GM03348 (cell line): ENCODE data around the gene SEMA4B.

Source experiments
- DNase-seq: peaks from one replicate; pipeline ENCODE4 v3.0.0; 2012; ENCODE audit warnings: low spot score

The SEMA4B gene

DNA sequence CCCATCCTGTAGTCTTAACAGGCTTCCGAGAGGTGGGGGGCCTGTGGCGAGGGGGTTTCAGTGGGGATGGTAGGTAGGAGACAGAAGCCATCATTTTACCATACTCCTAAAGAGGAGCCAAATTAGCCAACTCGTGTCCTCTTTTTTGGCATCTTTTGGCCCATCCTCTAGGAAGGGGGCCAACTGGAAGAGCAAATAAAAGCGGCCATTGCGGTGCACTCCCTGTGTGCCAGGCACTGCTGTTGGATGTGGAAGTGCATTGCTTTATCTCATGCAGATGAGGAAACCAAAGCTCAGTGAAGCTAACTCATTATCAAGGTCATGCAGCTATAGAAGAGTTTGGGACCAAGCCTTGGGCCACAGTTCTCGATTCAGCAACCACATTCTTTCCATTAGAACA, 6.1 kb downstream of the SEMA4B start:
- DNase-seq = no peak

DNA sequence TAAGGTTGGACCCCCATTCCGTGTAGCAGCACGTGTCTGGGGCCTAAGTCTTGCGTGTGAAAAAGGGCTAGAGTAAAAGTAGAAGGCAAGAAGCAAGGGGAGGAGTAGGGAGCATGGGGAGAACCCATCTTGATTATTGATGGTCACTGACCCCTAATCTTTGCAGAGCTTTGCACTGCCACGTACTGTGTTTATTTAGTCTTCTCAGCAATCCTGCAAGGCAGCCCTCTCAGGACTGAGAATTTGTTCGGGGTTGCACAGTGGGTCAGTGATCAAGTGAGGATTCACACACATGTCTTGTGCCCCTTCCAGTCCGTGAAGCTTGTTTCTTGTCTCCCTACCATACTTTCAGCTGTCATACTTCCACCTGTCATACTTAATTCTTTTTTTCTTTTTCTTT, 7.2 kb downstream of the SEMA4B start:
- no peak for DNase-seq

DNA sequence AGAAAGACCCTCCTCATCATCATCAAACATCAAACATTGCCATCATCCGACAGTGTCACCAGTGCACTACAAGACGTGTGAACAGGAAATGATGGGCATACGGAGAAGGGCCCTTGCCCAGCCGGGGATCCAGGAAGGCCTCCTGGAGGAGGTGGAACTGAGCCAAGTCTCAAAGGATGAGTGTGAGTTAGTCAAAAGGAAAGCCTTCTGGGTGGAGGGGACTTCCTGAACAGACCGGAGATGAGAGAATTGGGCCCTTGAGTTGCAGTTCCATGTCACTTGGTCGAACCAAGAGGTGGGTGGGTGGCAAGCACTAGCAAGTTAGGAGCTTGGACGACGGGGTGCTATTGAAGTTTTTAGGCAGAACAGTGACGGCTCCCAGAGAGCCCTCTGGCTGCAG, 8.5 kb downstream of the SEMA4B start:
- DNase-seq = no peak

DNA sequence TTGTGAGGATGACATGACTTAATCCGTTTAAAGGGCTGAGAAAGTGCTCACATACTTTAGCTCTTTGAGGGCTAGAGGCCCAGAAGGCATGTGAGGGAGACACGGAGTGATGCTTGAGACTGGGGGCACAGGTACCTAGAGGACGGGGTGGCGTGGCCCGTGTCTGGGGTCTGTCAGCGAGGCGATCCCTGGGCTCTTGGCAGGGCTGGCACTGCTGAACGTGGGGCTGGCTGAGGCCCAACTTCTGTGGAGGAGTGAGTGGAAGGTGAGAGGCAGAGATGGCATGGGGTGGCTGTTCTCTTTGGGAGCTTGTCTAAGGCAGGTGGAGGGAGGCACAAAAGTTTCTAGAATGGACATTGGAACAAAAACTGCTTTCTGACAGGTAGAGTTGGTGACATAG, 9.5 kb downstream of the SEMA4B start:
- no peak for DNase-seq

DNA sequence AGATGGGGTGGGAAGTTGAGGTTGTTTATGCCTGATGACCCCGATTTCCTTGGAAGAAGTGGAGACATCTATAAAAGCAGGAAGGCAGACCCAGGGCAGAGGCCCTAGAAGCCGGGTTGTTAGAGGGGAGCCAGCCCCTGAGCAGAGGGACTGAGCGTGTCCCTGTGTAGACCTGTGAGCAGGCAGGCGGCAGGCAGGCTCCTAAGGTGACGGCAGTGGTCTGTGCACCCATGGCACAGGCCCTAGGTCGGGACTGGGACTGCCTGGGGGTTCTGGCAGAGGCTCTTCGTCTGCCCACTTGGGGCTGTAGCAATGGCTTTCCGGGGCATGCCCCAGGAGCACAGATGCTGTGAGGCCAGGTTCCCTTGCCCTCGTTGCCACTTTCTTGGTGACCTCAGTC, 9.9 kb downstream of the SEMA4B start:
- no peak for DNase-seq

DNA sequence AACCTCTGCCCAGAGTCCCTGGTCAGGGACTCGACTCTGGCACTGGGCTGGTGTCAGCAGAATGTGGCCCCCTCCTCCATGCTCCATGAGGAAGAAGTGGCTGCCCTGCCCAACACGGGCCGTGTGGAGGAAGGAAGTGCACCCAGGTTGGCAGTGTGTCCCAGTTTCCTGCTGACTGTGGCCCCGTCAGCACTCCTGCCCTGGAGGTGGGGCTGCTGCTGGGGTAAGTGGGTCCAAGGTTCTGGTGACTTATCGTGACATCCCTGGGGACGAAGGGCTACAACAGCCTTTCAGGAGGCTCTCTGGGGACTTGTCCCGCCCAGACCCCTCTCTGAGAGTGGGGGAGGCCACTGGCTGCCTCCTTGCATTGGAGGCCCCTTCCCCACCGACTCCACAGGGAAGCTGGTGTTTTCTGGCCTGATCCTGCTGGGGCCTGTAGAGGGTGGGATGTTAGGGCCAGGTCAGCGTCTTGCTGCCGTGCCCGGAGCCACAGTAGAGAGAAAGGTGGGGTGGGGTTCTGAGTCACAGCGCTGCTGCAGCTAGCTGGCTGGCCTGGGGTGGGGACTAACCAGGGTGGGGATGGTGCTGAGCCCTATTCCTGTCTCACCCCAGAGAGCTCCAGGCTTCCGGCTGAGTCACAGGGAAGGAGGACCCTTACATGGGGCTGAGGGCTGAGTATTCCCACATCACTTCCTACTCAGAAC, 10.5 kb downstream of the SEMA4B start:
- no peak for DNase-seq

DNA sequence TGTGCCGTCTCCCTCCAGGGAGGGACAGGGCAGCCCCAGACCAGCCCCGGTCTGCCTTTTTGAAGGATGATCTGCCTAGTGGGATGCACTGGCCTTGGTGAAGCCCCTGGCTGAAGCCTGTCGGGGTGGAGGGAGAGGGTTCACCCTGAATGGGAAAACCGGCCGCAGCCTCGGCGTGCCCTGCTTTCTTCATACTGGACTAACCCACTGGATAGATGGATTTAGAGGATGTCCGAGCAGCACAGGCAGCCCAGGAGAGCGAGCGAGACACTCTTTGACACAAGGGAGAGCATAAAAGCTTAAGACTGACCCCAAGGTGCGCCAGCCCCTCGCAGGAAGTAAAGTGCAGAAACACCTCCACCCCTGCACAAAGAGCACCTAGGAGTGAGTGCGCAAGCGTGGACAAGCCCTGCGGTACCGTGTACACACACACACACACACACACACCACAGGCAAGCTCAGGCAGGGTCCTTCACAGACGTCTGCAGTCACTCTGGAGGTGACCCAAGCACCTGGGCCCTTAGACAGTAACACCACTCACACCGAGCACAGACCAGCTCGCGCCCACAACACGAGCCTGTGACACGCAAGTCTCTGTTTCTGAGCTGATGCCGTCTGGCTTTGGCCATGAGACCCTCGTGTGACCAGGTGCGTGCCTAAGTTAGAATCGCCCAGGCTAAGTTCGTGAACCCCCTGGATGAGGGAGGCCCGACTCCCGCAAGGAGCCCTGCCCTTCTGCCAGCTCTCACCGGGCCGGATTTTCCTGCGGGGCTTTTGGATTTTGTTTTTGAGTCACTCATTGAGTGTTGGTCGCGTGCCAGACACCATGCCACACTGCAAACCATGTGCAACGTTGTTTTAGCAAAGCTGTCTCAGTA, 11.3 kb downstream of the SEMA4B start:
- DNase-seq = no peak

DNA sequence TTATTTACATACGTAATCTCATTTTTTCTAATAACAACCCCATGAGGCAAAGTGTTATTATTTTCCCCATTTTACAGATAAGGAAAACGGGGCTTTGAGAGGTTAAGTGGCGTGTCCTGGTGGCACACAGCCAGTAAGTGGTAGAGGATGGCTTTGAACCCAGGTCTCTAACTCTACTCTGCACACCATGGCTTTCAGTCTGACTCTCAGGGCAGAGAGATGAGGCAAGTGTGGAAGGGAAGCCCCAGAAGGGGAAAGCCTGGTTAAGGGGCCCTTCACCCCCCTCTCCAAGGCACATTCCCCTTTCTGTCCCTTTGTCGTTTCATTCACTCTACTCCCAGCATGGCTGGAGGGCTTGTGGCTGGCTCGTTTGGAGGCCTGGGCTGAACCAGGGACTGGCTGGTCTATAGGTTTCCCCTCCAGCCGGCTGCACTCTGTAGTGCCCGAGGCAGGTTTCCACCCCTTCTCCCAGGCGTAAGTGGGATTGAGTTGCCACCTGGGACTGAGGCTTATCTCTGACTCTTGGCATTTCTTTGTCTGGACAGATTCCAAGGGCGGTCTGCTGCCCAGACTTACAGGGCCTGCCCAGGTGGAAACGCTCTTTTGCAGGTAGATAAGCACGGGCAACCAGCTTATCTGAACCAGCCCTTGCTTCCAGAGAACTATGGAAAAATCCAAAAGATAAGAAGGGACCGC, 12.1 kb downstream of the SEMA4B start:
- no peak for DNase-seq

DNA sequence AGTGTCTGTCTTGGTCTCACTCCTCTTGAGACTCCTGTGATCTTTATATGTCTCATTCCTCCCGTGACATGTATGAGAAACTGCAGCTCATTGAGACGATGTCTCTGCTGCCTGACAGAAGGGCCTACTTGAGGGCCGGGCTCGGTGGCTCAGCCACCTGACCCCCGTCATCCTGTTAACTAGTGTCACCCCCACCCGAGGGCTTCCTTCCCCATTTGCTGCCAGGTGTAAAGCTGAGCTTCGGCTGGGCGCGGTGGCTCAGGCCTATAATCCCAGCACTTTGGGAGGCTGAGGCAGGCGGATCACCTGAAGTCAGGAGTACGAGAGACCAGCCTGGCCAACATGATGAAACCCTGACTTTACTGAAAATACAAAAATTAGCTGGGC, 12.7 kb downstream of the SEMA4B start:
- no peak for DNase-seq

DNA sequence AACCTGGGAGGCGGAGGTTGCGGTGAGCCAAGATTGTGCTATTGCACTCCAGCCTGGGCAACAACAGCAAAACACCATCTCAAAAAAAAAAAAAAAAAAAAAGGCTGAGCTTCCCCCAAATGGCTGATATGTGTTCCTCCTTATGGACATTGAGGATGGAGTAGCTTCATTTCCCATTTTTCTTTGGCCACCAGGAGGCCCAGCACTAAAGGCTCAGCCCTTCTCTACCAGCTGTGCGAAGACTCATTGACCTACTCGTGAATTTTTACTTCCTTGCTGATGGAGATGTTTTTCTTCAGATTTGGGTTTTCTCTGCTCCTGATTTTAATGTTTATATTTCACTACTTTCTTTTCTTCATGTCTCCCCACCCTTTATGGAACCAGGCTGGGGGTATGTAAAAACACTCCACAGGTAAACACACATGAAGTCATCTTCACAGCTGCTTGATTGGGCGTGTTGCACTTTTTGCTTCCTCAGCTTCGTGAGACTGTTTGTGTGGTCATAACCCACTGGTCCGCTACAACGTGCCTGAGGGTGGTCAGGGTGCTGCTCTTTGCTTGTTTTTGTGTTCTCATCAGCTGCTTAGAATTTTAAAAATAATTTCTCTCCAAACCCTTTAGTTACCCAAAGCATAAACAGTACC, 13.5 kb downstream of the SEMA4B start:
- DNase-seq = no peak

DNA sequence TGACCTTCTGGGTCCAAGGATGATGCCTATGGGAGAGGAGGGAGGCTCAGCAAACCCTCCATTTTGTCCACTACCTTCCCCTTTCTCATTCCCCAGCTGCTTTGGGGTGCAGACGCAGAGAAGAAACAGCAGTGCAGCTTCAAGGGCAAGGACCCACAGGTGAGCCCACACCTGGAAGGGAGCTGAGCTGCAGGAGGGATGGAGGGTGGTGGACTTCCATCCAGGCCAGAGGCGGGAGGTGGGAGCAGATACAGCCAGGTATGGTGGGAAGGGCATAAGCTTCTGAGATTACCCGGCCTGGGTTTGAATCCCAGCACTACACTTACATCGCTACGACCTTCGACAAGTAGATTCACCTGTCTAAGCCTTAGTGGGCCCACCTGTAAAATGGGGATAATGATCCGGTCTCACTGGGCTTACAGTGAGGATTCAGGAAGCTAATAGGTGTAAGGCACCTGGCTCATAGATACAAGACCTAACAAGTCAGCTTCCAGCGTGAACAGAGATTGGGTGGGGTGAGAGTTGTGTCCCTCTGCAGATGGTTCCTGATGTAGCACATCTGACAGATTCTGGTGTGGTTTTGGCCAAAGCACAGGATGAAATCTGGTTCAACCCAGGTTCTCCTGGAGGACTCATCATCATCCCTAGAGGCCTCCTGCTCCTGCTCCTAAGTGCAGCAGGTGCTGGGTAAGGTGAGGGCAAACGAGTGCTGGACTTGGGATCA, 16.7 kb downstream of the SEMA4B start:
- no peak for DNase-seq

DNA sequence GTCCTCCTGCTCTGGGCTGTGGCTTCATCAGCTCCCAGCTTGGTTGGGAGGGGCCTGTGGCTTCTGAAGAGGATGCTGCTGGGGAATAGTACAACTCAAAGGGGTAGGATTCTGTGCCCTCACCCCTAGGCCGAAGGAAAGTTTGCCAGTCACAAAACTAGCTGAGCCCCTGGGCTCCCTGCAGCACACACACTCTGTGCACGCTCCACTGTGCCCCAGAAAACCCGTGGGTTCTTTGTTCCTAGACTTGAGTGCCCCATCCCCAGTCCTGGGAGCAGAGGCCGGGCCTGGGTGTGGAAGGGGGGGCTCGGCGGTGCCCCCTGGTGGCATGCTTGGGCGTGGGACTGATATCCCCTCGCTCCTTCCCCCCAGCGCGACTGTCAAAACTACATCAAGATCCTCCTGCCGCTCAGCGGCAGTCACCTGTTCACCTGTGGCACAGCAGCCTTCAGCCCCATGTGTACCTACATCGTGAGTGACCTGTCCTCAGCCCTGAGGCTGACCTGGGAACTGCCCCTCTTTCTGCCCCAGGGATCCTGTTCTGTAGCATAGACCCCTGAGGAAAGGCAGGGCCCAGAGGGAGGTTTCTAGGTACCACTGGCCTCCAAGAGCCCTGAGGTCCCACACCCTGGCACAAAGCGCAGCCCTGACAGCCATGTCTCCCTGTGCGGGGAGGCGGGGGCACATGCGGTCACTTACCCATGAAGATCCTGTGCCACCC, 18.5 kb downstream of the SEMA4B start:
- DNase-seq = peak; percentile 74

DNA sequence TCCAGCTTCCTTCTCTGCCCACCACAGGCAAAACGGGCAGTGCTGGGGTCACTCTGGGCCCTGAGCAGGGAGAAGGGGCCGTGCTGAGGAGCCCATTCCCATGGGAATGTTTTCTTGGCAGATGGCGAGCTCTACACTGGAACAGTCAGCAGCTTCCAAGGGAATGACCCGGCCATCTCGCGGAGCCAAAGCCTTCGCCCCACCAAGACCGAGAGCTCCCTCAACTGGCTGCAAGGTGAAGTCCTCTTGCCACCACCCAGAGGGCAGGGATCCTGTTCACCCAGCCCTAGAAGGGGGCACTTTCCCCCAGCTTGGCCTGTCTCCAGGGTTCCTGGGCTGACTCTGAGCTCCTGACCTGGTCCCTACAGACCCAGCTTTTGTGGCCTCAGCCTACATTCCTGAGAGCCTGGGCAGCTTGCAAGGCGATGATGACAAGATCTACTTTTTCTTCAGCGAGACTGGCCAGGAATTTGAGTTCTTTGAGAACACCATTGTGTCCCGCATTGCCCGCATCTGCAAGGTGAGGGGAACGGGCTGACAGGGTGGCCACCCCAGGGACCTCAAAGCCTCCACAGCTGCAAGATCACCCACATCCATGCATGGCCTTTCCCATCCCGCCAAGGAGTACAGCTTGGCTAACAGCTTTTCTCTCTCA, 20.2 kb downstream of the SEMA4B start:
- peak; percentile 94 for DNase-seq

DNA sequence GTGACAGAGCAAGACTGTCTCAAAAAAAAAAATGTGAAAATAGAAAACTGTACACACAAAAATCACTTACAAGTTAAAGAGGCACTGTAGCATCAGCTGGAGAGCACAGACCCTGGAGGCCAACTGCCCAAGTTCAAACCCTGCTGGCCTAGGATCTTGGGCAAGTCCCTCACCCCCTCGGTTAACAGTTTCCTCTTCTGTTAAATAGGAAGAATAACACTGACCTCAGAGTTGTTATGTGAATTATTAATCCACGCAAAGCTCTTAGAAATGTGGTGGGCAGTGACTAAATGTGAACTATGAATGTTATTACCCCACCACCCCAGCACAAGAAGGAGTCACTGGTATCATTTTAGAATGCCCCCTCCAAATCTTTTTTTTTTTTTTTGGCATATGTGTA, 21.4 kb downstream of the SEMA4B start:
- no peak for DNase-seq

DNA sequence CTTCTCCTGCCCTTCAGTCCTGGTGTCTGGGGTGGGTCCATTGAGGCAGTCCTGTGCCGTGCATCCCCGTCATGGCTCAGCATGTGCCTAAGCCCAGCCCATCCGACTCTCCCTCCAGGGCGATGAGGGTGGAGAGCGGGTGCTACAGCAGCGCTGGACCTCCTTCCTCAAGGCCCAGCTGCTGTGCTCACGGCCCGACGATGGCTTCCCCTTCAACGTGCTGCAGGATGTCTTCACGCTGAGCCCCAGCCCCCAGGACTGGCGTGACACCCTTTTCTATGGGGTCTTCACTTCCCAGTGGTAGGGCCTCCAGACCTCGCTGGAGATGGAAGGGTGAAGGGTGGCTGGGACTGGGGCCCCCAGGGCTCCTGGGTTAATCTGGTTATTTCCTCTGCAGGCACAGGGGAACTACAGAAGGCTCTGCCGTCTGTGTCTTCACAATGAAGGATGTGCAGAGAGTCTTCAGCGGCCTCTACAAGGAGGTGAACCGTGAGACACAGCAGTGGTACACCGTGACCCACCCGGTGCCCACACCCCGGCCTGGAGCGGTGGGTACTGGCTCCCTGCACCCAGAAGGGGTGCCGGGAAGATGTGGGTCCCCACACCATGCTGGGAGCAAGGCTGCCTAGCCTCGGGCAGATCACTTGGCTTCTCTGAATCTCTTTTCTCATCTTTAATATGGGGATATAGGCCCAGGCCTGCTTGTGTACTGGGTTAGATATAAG, 22.5 kb downstream of the SEMA4B start:
- no peak for DNase-seq

DNA sequence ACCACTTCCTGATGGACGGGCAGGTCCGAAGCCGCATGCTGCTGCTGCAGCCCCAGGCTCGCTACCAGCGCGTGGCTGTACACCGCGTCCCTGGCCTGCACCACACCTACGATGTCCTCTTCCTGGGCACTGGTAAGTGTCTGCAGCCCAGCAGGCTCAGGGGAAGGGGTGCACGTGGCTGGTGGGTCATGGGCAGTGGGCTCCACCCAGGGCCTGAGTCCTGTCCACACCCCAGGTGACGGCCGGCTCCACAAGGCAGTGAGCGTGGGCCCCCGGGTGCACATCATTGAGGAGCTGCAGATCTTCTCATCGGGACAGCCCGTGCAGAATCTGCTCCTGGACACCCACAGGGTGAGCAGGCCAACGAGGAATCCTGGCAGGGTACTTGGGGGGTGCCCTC, 23.9 kb downstream of the SEMA4B start:
- no peak for DNase-seq

DNA sequence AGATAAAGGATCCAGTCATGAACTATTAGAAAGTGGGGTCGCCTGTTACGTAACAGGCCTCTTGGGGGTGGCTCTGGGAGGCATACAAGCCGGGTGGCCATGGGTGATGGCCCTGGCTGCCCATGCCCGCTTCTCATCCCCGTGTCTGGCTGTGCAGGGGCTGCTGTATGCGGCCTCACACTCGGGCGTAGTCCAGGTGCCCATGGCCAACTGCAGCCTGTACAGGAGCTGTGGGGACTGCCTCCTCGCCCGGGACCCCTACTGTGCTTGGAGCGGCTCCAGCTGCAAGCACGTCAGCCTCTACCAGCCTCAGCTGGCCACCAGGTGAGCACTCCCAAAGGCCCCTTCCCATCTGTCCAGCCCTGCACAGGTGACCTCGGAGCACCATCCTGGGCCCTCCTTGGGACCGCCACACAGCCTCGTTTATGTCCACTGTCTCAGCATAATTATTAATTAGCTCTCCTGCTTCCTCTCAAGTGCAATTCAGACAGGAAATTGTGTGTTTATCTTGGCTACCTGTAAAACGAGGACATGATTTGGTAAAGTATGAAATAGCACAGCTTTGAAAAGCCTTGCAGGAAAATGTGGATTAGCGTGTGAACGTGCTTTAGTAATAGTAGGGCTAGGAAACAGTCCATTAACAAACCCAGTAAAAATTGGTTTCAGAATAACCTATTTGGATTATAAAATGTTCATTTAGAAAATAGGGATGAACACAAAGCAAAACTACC, 24.5 kb downstream of the SEMA4B start:
- no peak for DNase-seq

DNA sequence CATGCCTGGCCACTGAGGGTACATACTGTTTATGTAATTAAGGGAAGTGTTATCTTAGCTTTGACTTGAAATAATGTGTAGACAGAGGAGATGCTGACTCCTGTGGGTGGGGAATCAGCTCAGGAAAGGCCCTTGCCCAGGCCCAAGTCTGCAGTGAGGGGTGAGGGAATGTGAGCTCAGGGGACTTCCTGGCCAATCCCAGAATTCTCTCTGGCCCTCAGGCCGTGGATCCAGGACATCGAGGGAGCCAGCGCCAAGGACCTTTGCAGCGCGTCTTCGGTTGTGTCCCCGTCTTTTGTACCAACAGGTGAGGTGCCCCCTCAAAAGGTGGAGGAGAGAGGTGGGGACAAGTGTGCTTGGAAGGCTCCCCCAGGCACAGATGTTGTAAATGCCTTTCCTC, 26.2 kb downstream of the SEMA4B start:
- no peak for DNase-seq
